Measurements from ENCODE around the gene H3-3A.

The H3-3A gene

DNA sequence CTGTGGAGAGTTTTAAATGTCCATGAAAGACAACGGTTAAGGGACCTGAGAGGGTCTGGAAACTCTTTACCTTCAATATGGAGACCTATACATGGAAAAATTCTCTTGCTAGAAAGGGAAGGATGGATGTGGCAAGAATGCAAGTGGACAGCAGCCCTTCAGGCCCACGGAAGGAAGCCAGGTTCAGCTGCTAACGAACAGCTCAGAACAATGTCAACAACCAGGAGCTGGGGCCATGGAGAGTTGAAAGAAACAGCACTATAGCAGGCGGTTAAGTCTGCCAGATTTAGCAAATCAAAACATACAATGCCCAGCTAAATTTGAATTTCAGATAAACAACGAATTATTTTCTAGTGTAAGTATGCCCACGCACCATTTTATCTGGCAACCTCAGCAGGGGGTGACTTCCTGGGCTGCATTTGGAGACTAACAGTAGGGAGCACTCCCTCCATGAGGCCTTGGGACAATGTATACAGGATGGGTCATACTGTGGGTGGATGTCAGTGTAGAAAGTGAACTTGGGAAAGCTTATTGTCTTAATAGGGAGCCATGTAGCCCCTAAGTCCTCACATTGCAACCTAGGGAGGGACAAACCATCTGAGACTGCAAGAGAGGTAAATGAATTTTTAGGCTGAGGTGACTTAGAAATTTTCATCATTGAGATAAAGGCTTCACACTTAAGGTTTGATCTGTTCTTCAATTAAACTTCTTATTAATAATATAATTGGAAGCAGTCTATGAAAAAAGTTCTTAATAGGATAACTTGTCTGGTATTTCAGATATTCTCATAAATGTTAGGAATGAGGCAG is 7.8 kb upstream of the H3-3A start:
- DNase-seq (ENCODE audit: low spot score) = no peak

DNA sequence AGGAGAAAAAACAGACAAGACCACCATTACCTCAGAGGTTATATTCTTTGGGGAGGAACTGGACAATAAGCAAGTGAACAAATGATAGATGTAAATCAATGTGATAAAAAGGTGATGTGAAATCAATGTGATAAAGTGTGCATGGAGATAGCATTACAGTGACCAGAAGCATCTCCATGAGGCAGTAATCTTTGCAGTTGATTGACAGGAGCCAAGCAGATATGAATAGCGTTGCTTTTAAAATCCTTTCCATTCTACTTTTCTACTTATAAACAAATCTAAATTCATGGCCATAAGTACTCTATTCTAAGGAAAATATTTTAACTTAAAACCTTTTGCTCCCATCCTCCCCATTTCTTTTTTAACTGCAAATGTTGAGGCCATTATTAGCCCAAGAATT is 2.8 kb upstream of the H3-3A start:
- DNase-seq (ENCODE audit: low spot score) = no peak

DNA sequence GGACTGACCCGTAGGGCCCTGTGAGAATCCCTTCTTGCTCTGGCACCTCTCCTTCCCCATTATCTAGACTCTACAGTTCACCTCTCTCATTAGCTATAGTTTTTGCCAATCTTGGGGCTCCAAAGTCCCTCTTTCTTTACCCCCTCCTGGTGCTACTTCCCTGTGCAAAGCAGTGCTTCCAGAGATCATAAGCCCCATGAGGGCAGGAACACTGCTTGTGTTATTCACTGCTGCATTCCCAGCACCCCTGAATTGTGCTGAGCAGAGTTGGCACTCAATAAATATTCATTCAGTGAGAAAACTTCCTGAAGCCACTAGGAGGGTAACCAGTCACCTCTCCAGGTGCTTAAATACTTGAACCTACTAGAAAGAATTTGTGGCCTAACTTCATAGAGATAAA is 2.1 kb upstream of the H3-3A start:
- no peak for DNase-seq (ENCODE audit: low spot score)

DNA sequence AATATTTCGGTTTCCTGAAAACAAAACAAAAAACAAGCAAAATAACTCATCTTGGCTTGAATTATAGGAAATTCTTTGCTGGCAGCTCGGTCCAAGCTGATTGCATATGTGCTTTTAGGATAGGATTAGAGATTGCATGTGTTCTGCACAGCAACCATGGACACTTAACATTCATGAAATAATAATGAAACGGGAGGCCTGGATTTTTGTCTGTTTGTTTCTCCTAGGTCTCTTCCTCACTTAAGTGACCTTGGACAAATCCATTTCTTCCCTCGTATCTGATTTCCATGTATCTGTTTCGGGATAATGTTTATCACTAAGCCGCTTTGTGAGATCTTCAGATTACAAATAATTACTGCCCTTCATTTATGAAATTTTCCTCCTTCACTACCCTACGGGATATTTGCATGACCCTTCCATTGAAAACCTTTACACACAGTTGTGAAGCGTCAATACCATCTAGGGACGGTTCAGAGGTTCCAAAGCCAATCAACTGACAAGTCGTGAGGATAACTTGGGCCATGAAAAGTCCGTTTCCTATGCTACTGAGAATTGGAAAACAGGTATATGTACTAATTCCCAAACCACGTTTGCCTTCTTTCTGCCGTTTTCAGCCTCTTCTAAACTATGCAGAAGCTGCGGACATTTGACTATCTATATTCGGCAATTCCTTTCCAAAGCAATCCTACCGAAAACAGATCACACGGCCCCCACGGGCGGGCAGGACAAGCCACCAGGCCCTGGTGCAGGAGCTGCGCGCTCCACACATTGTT is 1.3 kb upstream of the H3-3A start:
- no peak for DNase-seq (ENCODE audit: low spot score)

DNA sequence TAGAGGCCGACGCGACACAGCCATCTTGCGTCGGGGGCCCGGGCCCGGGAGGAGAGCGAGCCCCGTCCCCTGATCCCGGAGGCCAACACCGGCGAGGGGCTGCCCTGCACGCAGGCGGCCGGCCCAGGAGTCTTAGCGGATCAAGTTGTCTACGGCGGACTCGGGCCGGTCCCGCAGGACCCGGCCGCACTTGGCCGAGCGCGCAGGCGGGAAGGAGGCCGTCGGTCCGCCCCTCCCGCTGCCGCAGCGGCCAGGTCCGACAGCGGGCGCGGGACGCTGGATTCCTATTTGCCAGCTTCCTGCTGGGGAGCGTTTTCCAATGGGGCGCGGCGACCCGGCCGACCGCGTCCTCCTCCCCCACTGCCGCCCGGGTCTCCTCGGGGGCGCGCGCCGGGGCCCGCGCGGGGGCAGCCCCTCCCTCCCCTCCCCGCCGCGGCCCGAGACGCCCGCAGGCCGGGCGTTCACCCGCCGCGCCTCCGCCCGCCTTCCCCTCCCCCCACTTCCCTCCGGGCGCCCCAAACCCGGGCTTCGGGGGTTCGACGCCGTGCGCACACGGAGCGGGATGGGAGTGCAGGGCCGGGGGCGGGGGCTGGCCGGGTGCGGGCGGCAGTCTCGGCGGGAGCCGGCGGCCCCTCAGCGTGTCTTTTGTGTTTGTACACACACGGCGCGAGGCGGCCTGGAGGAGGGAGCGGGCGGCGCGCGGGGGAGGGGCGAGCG is 517 bp upstream of the H3-3A start:
- DNase-seq (ENCODE audit: low spot score) = peak; percentile 86

DNA sequence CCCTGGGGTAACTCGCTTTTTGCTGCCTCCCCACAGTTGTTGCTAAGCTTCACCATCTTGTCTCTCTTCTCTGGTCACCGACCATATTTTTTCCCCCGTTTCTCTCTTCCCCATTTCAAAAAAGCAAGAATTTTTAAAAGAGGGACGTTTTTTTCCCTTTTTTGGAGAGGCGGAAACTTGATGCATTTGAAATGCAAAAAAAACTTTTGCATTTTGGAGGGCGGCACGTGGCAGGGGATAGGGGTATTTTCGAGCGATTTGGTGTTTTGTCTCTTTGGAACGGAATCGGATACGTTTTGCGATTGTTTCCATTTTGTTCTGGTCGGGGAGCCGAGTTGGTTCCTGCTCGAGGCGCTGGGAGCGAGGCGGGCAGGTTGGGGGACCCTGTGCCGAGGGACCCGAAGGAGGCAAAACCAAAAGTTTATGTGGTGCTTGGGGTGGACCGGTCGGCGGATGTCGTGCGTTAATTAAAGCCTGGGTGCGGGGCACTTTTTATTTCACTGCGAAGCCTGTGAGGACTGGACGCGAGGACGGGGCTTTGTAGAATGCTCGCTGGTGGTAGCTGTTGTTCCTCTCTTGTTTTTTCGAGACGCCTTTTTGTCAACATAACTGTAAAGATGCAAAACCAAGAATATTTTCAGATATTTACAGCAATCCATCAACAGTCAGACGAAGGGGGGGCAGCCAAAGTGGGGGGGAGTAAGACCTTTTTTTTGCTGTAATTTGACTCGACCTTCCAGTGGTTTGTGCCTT is 884 bp downstream of the H3-3A start:
- peak; percentile 56 for DNase-seq (ENCODE audit: low spot score)

DNA sequence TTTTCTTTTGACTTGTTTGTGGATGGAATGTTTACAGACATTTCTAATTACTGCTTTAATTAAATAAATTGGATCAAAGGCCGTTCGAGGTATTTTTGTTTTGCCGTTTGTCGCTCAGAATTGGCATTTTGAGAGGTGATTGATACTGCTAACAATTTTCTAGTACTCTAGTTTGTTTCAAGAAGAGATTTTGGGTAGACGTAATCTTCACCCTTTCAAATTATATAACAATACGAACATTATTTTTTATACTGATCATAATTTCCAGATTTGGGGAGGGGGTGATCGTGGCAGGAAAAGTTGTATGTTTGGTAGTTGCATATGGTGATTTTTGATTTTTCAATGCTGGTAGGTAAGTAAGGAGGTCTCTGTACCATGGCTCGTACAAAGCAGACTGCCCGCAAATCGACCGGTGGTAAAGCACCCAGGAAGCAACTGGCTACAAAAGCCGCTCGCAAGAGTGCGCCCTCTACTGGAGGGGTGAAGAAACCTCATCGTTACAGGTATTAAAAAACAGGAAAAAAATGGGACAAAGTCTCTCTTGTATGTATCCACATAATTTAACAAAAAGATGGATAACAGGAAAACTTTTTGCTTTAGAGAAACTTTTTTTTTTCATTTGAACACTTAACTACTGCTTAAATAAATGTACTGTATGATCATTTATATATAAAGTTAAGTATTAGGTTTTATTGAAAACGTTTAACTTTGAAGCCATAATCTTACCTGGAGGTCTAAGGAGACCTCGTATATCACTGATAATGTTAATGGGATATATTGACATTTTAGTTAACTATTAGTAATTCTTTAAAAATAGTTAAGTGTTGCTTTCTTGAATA is 1.7 kb downstream of the H3-3A start:
- peak; percentile 18 for DNase-seq (ENCODE audit: low spot score)

DNA sequence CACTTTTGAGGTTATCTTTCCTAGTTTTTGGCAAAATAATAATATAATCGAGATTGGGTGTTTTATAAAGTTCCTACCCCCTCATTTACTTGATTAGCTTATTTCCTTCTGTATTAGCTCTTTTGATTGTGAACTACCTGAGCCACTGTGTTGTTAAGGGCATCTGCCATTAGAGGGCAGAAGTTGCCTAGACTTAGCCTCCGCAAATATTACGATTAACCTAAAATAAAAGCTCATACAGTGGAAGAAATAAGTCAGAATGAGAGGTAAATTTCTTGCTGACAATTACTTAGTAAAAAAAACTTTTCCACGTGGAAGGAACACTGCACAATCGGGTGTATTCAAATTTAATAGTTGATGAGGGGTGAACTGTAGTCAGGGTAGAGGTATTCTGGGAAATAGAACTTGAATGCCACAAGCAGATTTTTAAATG is 2.3 kb downstream of the H3-3A start:
- peak; percentile 74 for DNase-seq (ENCODE audit: low spot score)

DNA sequence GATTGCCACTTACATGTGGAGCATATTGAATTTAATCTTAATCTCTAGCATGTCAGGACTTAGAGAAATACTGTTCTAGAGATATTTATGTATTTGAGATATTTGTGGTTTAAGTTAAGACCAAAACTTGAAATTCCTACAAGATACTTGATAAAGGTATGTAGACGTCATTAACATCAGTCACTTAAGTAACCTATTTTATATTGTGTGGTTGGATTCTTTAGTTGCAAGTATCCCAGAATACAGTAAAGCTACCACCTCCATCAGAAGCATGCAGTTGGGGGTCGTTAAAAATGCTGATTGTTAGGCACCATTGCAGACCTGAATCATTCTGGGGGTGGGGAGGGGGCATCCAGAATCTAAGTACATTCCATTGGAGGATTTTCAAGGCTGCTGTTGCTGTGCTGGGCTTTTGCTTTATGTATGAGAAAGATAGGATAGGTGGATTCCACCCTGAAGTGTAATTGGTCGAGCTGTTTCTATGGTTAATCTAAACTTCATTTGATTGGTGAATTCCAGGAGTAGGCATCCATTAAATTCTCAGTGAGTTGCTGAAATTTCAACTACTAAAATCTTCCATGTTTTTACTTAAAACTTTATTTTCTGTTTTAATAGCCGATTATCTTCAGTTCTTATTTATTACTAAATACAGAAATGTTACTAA is 4.0 kb downstream of the H3-3A start:
- no peak for DNase-seq (ENCODE audit: low spot score)

DNA sequence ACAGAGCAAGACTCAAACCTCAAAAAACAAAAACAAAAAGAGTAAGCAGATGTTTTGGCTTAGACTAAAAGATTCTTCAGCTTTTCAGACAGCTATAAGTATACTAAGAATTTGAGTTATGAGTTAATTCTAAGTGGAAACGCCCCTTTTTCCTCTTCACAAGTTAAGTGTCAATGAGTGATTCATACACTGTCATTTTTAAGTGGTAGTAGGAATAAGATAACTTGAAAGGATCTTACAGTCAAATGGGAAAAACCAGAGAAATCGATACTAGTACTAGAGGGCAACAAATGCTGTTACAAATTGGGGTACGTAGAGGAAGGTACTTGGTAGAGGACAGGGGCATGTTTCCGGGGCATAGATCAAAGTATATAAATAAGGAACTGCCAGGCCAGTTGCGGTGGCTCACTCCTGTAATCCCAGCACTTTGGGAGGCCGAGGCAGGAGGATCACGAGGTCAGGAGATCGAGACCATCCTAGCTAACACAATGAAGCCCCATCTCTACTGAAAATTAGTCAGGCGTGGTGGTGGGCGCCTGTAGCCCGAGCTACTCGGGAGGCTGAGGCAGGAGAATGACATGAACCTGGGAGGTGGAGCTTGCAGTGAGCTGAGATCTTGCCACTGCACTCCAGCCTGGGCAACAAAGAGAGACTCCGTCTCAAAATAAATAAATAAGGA is 7.4 kb downstream of the H3-3A start:
- DNase-seq (ENCODE audit: low spot score) = no peak

DNA sequence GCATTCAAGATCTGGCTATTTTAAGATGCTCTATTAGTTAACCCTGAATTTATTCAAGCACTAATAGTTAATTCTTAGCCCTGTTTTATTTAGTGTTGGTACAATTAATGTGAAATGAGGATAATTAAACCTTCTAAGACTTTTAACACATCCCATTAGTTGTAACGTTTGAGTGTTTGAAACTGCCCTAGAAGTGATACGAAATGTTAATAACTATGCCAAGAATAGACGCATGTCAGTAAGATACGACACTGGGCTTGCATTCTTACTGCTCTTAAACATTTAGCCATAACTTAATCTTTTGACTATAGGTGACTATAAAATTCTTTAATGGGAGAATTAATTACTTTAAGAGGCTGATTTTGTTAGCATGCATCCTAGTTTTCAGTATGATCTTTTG is 9.8 kb downstream of the H3-3A start:
- DNase-seq (ENCODE audit: low spot score) = no peak

DNA sequence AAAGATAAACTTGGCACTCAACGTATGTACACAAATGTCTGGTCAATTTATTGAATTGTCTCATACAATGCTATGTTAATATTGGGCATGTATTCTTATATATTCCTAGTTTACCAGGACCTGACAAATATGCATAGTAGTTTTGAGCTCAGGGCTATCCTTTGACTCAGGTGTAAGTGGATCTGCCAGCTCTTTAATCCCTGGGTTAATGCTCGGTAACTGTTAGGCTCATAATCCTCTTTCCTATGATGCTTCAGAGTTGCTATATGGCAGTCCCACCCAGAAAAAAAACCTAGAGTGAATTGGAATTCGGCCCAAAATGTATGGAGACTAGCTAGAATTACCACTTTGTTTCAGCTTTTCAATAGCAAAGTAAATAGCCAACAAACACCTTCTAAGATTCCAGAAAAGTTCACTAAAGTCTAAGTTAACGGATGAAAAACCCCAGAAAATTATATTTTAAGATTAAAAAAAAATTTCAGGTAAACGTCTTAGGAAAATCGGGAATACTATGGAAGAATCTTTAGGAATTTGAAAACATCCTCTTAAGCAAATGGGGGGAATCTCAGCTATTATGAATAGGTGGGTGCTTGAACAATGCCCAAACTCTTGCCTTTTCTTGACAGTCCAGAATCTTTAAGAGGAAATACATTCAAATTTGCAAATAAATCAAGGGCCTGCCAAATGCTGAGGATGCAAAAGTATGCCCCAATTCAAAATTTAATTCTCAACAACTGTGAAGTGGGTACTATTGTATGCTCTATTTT is 10.9 kb downstream of the H3-3A start:
- DNase-seq (ENCODE audit: low spot score) = no peak

DNA sequence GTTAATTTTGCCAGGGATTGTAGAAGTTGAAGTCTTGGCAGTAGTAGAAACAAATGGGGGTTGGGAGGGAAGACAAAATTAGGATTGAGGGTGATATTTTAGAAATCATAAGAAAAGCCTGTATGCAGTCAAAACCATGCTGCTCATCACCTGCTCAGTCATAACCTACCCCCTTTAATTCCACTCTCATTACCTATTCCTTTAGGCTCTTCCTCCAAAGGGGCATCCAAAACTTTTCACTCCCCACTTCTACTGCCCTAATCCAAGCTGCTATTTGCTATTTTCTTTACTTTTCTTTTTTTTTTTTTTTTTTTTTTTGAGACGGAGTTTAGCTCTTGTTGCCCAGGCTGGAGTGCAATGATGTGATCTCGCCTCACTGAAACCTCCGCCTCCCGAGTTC is 11.5 kb downstream of the H3-3A start:
- DNase-seq (ENCODE audit: low spot score) = no peak

DNA sequence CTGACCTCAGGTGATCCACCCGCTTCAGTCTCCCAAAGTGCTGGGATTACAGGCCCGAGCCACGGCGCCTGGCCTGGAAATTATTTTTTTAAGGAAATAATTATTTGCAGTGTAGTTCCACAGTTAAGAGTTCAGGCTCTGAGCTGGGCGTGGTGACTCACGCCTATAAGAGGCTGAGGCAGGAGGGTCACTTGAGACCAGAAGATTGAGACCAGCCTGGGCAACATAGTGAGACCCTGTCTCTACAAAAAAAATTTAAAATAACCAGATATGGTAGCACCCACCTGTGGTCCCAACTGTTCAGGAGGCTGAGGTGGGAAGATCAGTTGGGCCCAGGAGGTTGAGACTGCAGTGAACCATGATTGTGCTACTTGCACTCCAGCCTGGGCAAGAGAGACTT is 13.9 kb downstream of the H3-3A start:
- no peak for DNase-seq (ENCODE audit: low spot score)

DNA sequence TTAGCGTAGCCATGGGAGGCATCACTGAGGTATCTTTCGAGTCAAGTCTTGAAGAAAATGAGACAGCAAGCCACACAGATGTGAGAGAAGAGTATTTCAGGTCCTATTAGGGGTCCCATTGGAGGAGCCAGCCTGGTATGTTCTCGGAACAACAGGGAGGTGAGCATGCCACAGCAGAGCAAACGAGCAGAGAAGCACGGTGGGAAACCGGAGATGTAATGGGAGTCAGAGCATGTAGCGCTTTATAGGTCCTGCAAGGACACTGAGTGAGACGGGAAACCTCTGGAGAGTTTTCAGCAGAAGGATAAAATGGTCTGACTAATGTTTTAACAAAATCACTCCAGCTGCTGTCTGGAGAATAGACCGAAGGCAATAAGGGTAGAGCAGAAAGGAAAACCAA is 15.9 kb downstream of the H3-3A start:
- no peak for DNase-seq (ENCODE audit: low spot score)

DNA sequence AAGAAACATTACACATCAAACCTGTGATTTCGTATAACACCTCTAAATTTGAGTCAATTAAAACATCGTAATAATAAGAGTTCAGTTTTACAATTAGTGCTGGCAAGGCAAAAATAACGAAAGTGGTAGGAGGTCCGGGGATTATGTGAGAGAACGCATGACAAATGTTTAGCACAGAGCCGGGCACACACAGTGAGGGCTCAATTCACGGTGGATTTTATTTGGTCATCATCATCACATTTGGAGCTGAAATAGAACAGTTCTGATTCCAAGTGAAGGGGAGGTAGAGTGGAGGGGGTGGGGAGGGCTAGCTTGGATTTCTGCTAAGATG is 20.0 kb downstream of the H3-3A start:
- no peak for DNase-seq (ENCODE audit: low spot score)

DNA sequence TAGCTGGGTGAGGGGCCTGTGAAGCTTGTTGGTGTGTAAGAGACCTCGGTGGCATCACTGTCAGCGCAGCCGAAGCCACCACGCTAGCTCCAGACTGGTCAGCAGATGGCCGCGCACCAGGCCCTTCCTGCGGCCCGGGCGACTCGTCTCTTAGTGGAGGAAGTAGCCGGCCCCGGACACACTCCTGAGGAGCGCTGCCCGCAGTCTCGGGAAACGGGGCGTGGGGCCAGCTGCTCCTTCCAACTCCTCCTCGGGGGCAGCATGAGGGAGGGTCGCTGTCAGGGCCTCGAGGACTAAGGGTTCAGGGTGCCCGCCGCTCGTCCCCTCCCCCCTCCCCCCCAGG is 20.4 kb downstream of the H3-3A start:
- no peak for DNase-seq (ENCODE audit: low spot score)

DNA sequence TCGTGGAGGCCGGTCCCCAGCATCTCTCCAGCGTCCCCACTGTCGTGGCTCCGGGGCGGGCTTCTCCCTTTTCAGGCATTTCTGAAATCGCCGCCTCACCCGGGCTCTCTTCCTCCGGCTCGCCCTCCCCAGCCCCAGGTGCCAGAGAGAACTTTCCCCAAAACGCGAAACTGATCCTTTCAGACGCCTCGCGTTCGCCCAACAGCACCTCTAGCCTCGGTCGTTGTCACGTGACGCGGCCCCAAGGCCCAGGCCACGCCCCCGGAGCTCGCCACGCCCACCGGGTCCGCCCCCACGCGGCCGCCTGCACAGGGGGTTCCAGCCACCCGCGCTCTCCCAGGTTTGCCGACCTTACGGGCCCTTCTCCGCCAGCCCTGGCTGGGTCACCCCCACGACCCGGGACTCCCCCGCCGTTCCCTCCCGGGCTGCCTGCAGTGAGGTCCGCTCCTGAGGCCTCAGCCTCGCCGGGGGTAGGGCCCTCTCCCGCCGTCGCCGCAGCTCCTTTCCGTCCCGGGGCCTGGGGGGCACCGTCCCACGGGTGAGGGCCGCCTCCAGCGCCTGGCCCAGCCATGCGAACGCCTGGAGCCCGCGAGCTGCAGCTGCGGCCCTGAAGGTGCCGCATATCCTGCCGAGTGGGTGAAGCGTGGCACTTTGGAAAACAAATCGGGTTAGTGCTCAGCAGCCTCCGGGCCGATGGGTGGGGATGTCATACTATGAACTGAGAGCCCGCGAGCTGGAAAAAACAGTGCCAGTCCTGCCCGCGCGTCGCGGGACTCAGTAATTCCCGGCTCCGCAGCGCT is 21.0 kb downstream of the H3-3A start:
- DNase-seq (ENCODE audit: low spot score) = peak; percentile 85
